Stimulated activated CD8-positive, alpha-beta memory T cell treated with anti-CD3 and anti-CD28 coated beads, Interleukin-12 subunit alpha, Interleukin-12 subunit beta, amount 100 ng/mL, for 4 hours (primary cell): ENCODE data around the gene XXYLT1.

Experiments used
- DNase-seq: peaks from one replicate; pipeline ENCODE4 v3.0.0-alpha.2; 2020; ENCODE audit warnings: low read depth

The XXYLT1 gene

GRCh38 chr3:195025056-195025883 lies 245.7 kb downstream of the XXYLT1 start:
- DNase-seq: no peak

DNA sequence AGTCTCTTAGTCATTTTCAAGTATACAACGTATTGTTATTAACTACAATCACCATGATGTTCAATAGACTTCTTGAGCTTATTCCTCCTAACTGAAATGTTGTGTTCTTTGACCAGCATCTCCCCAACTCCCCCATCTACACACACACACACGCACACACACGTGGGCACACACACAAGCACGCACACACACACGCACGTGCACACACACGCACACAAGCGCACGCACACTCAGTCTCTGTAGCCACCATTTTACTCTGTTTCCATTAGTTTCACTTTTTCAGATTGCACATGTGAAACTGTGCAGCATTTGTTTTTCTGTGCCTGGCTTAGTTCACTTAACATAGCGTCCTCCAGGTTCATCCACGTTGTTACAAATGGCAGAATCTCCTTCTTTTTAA lies 247.0 kb downstream of the XXYLT1 start:
- no peak for DNase-seq

DNA sequence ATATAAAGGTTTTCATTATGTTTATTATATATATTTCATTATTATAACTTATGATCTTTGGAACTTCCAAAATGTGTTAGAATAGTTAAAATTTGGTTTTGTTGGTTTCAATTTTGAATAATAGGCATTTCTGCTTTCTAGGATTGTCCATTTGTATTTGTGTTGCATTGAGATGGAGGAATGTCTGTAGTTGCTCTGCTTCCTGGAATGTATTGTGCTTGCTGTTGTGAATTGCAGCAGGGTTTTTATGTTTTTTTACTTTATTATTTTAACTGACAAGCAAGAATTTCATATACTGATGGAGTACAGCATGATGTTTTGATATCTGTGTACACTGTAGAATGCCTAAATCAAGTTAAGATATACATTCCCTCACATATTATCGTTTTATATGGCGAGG lies 247.4 kb downstream of the XXYLT1 start:
- DNase-seq: no peak

- no peak for DNase-seq
Observed at GRCh38 chr3:195021692-195022091, 249.3 kb downstream of the XXYLT1 start.

- no peak for DNase-seq
Observed at GRCh38 chr3:195020921-195021320, 250.0 kb downstream of the XXYLT1 start.

GRCh38 chr3:195020185-195020584 lies 250.8 kb downstream of the XXYLT1 start:
- no peak for DNase-seq

DNA sequence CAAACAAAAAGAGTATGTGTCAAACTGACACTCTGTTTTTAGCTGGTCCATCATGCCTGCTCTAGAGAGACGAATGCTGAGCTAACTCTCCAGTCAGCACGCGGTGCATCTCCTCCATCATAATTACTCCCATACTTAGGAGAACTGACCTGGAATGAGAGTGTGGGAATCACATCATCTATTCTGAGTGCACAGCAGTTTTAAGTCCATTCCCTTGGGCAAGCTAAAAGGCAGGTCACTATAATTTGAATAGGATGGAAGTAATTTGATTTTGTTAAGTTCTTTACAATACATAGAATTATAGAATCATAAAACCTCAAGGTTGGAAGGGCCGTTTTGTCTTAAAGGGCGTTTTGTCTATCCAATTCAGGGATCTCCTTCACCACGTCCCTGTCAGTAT lies 251.6 kb downstream of the XXYLT1 start:
- no peak for DNase-seq
